ENCODE data around the gene ERN1.
A peak's percentile ranks its signal among the peaks of the same experiment; 100 is the strongest.

The ERN1 gene

GRCh38 chr17:64102627-64103390, 27.1 kb downstream of the ERN1 start:
- DNase-seq (ENCODE audit: insufficient read length) (no peak), FAIRE-seq (no peak)
- TF ChIP-seq POLR2AphosphoS5 (IDR thresholded peaks at IDR 0.05; ENCODE audit: low read depth, low read length) = no peak

GRCh38 chr17:64099543-64099942, 30.4 kb downstream of the ERN1 start:
- TF ChIP-seq POLR2A (IDR thresholded peaks at IDR 0.05; ENCODE audit: low read depth, low read length) = no peak
- TF ChIP-seq POLR2AphosphoS5 (IDR thresholded peaks at IDR 0.05; ENCODE audit: low read depth, low read length) = no peak
- no peak for TF ChIP-seq TAF1 (IDR thresholded peaks at IDR 0.05; ENCODE audit: borderline replicate concordance, low read depth, low read length)
- FAIRE-seq = no peak
- no peak for DNase-seq (ENCODE audit: insufficient read length)

GRCh38 chr17:64097196-64097936, 32.6 kb downstream of the ERN1 start:
- TF ChIP-seq POLR2A (IDR thresholded peaks at IDR 0.05; ENCODE audit: low read depth, low read length) = no peak
- no peak for TF ChIP-seq TAF1 (IDR thresholded peaks at IDR 0.05; ENCODE audit: borderline replicate concordance, low read depth, low read length)
- TF ChIP-seq POLR2AphosphoS5 (IDR thresholded peaks at IDR 0.05; ENCODE audit: low read depth, low read length) = no peak
- no peak for DNase-seq (ENCODE audit: insufficient read length)
- FAIRE-seq = no peak

- TF ChIP-seq POLR2AphosphoS5 (IDR thresholded peaks at IDR 0.05; ENCODE audit: low read depth, low read length) = no peak
- no peak for TF ChIP-seq POLR2A (IDR thresholded peaks at IDR 0.05; ENCODE audit: low read depth, low read length)
- no peak for TF ChIP-seq TAF1 (IDR thresholded peaks at IDR 0.05; ENCODE audit: borderline replicate concordance, low read depth, low read length)
- FAIRE-seq (no peak), DNase-seq (ENCODE audit: insufficient read length) (no peak)
These were observed 33.9 kb downstream of the ERN1 start for GRCh38 chr17:64096037-64096436.

GRCh38 chr17:64095144-64095882, 34.6 kb downstream of the ERN1 start:
- FAIRE-seq (no peak), DNase-seq (ENCODE audit: insufficient read length) (no peak)
- TF ChIP-seq TAF1 (IDR thresholded peaks at IDR 0.05; ENCODE audit: borderline replicate concordance, low read depth, low read length) (no peak), POLR2AphosphoS5 (IDR thresholded peaks at IDR 0.05; ENCODE audit: low read depth, low read length) (no peak), POLR2A (IDR thresholded peaks at IDR 0.05; ENCODE audit: low read depth, low read length) (no peak)

- TF ChIP-seq POLR2AphosphoS5 (IDR thresholded peaks at IDR 0.05; ENCODE audit: low read depth, low read length) = no peak
- TF ChIP-seq TAF1 (IDR thresholded peaks at IDR 0.05; ENCODE audit: borderline replicate concordance, low read depth, low read length) = no peak
- no peak for TF ChIP-seq POLR2A (IDR thresholded peaks at IDR 0.05; ENCODE audit: low read depth, low read length)
- DNase-seq (ENCODE audit: insufficient read length) (no peak), FAIRE-seq (no peak)
These were observed 35.5 kb downstream of the ERN1 start for GRCh38 chr17:64094412-64094811.

- no peak for DNase-seq (ENCODE audit: insufficient read length)
- FAIRE-seq = no peak
- TF ChIP-seq POLR2A (IDR thresholded peaks at IDR 0.05; ENCODE audit: low read depth, low read length) (no peak), TAF1 (IDR thresholded peaks at IDR 0.05; ENCODE audit: borderline replicate concordance, low read depth, low read length) (no peak), POLR2AphosphoS5 (IDR thresholded peaks at IDR 0.05; ENCODE audit: low read depth, low read length) (no peak)
These were observed 36.9 kb downstream of the ERN1 start for GRCh38 chr17:64092952-64093451.

GRCh38 chr17:64092113-64092512, 37.8 kb downstream of the ERN1 start:
- no peak for FAIRE-seq
- TF ChIP-seq POLR2AphosphoS5 (IDR thresholded peaks at IDR 0.05; ENCODE audit: low read depth, low read length) (no peak), TAF1 (IDR thresholded peaks at IDR 0.05; ENCODE audit: borderline replicate concordance, low read depth, low read length) (no peak), POLR2A (IDR thresholded peaks at IDR 0.05; ENCODE audit: low read depth, low read length) (no peak)
- DNase-seq (ENCODE audit: insufficient read length) = no peak

- DNase-seq (ENCODE audit: insufficient read length) (no peak), FAIRE-seq (no peak)
- TF ChIP-seq POLR2A (IDR thresholded peaks at IDR 0.05; ENCODE audit: low read depth, low read length) = no peak
- no peak for TF ChIP-seq TAF1 (IDR thresholded peaks at IDR 0.05; ENCODE audit: borderline replicate concordance, low read depth, low read length)
- no peak for TF ChIP-seq POLR2AphosphoS5 (IDR thresholded peaks at IDR 0.05; ENCODE audit: low read depth, low read length)
These were observed 38.4 kb downstream of the ERN1 start for GRCh38 chr17:64091571-64091970.

GRCh38 chr17:64091116-64091515, 38.8 kb downstream of the ERN1 start:
- FAIRE-seq (peak; percentile 92), DNase-seq (ENCODE audit: insufficient read length) (no peak)
- TF ChIP-seq POLR2A (IDR thresholded peaks at IDR 0.05; ENCODE audit: low read depth, low read length) (peak; percentile 32; the same call in 1 of the 2 replicates), TAF1 (IDR thresholded peaks at IDR 0.05; ENCODE audit: borderline replicate concordance, low read depth, low read length) (no peak)

GRCh38 chr17:64090144-64090543, 39.8 kb downstream of the ERN1 start:
- TF ChIP-seq TAF1 (IDR thresholded peaks at IDR 0.05; ENCODE audit: borderline replicate concordance, low read depth, low read length) = no peak
- no peak for TF ChIP-seq POLR2AphosphoS5 (IDR thresholded peaks at IDR 0.05; ENCODE audit: low read depth, low read length)
- no peak for TF ChIP-seq POLR2A (IDR thresholded peaks at IDR 0.05; ENCODE audit: low read depth, low read length)
- DNase-seq (ENCODE audit: insufficient read length) (no peak), FAIRE-seq (no peak)

All from GM12892 (cell line).